HFF-Myc (cell line): ENCODE measurements around the gene NKAIN4.
A peak's percentile ranks its signal among the peaks of the same experiment; 100 is the strongest.
"Not testable (repeated sequence)": the region's sequence is repeated elsewhere in the genome, so short reads cannot be mapped to it uniquely, and the experiment has no call there.

ENCODE experiments used
- DNase-seq: peaks from one replicate; pipeline ENCODE4 v3.0.0-alpha.2; 2011; ENCODE audit warnings: low read depth; ENCODE audit errors: extremely low read depth
- H3K4me3 ChIP-seq: replicated peaks from 2 replicates; pipeline ENCODE4 v1.5.1; 2011; ENCODE audit warnings: low read depth, mild to moderate bottlenecking, control low read depth, low read length
- TF ChIP-seq, protein P1 (sequence below): IDR thresholded peaks from 2 replicates; pipeline ENCODE4 v1.5.1; 2012; ENCODE audit warnings: mild to moderate bottlenecking, low read depth, low read length, control low read depth; ENCODE audit errors: missing control alignments

The NKAIN4 gene

GRCh38 chr20:63253438-63254231 lies 628 bp downstream of the NKAIN4 start:
- no peak for DNase-seq

GRCh38 chr20:63253065-63253437 lies 1.2 kb downstream of the NKAIN4 start:
- TF ChIP-seq, protein P1, sequence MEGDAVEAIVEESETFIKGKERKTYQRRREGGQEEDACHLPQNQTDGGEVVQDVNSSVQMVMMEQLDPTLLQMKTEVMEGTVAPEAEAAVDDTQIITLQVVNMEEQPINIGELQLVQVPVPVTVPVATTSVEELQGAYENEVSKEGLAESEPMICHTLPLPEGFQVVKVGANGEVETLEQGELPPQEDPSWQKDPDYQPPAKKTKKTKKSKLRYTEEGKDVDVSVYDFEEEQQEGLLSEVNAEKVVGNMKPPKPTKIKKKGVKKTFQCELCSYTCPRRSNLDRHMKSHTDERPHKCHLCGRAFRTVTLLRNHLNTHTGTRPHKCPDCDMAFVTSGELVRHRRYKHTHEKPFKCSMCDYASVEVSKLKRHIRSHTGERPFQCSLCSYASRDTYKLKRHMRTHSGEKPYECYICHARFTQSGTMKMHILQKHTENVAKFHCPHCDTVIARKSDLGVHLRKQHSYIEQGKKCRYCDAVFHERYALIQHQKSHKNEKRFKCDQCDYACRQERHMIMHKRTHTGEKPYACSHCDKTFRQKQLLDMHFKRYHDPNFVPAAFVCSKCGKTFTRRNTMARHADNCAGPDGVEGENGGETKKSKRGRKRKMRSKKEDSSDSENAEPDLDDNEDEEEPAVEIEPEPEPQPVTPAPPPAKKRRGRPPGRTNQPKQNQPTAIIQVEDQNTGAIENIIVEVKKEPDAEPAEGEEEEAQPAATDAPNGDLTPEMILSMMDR, result no peak
- no peak for DNase-seq
- no peak overlapping the region for H3K4me3 ChIP-seq

More at GRCh38 chr20:63253438-63254231, 628 bp downstream of the NKAIN4 start:
- TF ChIP-seq, protein P1, result no peak
- H3K4me3 ChIP-seq, result no peak overlapping the region

DNA sequence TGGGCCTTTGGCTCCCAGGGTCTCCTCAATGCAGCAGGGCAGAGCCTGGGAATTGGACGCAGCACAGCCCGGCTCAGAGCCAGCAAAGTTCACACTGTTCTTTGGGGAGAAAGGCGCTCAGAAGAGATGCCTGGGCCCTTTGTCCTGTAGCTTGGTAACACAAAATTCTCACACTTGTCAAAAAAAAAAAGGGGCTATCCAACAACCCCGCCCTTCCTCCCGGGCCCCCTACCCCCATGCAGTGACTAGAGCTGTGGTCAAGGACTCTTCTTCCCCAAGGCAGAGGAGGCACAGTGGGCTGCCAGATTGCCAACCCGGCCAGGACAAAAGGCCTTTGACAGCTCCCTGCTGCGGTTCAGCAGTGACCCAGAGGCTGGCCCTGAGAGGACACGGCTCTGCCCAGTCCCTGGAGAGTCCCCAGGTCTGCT lies 2.0 kb downstream of the NKAIN4 start:
- DNase-seq, result no peak
- TF ChIP-seq, protein P1, result no peak
- no peak overlapping the region for H3K4me3 ChIP-seq

- TF ChIP-seq, protein P1, result peak; percentile 22
- not testable (repeated sequence) for H3K4me3 ChIP-seq, DNase-seq
Observed at GRCh38 chr20:63251350-63251749, 2.9 kb downstream of the NKAIN4 start.

DNA sequence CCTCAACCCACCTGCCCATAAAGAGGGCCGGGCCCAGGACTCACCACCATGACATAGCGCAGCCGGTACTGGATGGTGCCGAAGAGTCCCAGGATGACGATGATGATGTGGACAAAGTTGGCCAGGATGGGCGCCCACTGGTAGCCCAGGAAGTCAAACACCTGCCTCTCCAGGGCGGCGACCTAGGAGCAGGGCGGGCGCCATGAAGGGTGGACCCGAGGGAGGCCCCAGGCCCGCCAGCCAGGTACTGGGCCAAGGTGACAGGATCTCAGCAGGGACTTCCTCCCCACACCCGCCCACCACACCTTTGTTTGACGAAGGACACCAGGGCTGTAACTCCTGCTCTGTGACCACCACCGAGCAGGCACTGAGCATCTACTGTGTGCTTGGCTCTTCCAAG lies 4.4 kb downstream of the NKAIN4 start:
- TF ChIP-seq, protein P1, result no peak
- no peak for DNase-seq

GRCh38 chr20:63248835-63249591 lies 5.2 kb downstream of the NKAIN4 start:
- DNase-seq, result no peak
- TF ChIP-seq, protein P1, result no peak
- H3K4me3 ChIP-seq, result no peak overlapping the region

More for the DNA sequence above, 4.4 kb downstream of the NKAIN4 start:
- H3K4me3 ChIP-seq, result no peak overlapping the region
